Keratinocyte (primary cell): ENCODE data around the gene KCNJ12. TPM values are rescaled to one million over a fixed set of nuclear protein-coding genes. Genes with fewer than 3 reads are reported as not detected.

Experiments used
- DNase-seq: peaks from one replicate; pipeline ENCODE4 v3.0.0-alpha.2; 2011; ENCODE audit warnings: low read depth, missing footprints, low spot score
- FAIRE-seq: peaks from 2 replicates; lab custom pipeline; 2011; peaks lifted over from hg19 to GRCh38; lab: Jason Lieb, UNC
- H2AFZ ChIP-seq: 2 replicates; pipeline ENCODE4 v1.6.0; 2012; ENCODE audit warnings: low read length, control low read depth, inconsistent platforms; ENCODE audit not compliant: control insufficient read depth
- H3K27ac ChIP-seq: 2 replicates; pipeline ENCODE4 v1.5.1; 2011; ENCODE audit warnings: low read length; ENCODE audit not compliant: control insufficient read depth, insufficient read depth
- H3K27me3 ChIP-seq: 3 replicates; pipeline ENCODE4 v1.6.0; 2011; ENCODE audit warnings: low read length; ENCODE audit not compliant: control insufficient read depth, insufficient read depth; ENCODE audit errors: extremely low read depth
- H3K36me3 ChIP-seq, 2 experiments: 2 replicates in 1 of 2; 3 replicates in 1 of 2; pipeline ENCODE4 v1.5.1; 2011; ENCODE audit warnings: low read length in 2 of 2, mild to moderate bottlenecking in 1 of 2; ENCODE audit not compliant: control insufficient read depth in 2 of 2, insufficient read depth in 2 of 2; ENCODE audit errors: extremely low read depth in 1 of 2
- H3K4me1 ChIP-seq: 3 replicates; pipeline ENCODE4 v1.5.1; 2011; ENCODE audit warnings: low read length; ENCODE audit not compliant: control insufficient read depth, insufficient read depth; ENCODE audit errors: extremely low read depth
- H3K4me2 ChIP-seq: 3 replicates; pipeline ENCODE4 v1.6.0; 2011; ENCODE audit warnings: low read depth, low read length; ENCODE audit not compliant: control insufficient read depth, insufficient read depth; ENCODE audit errors: extremely low read depth
- H3K4me3 ChIP-seq, 3 experiments: fragments of 200-600 bp in 1 of 3; sonication (generic) in 1 of 3; 2 replicates in 2 of 3; 3 replicates in 1 of 3; pipeline ENCODE4 v1.5.1; 2011 to 2016; ENCODE audit warnings: low read length in 3 of 3, mild to moderate bottlenecking in 3 of 3, control low read depth in 2 of 3, inconsistent platforms in 1 of 3, low read depth in 1 of 3, mixed read lengths in 1 of 3, mixed run types in 1 of 3, moderate library complexity in 1 of 3; ENCODE audit not compliant: control insufficient read depth in 2 of 3, insufficient read depth in 2 of 3; ENCODE audit errors: extremely low read depth in 1 of 3
- H3K79me2 ChIP-seq: 2 replicates; pipeline ENCODE4 v1.6.0; 2012; ENCODE audit warnings: low read length; ENCODE audit not compliant: control insufficient read depth, insufficient read depth
- H3K9ac ChIP-seq: 3 replicates; pipeline ENCODE4 v1.6.0; 2011; ENCODE audit warnings: low read length; ENCODE audit not compliant: control insufficient read depth, insufficient read depth; ENCODE audit errors: extremely low read depth
- H3K9me1 ChIP-seq: 3 replicates; pipeline ENCODE4 v1.6.0; 2011; ENCODE audit warnings: low read length; ENCODE audit not compliant: control insufficient read depth, insufficient read depth; ENCODE audit errors: extremely low read depth
- H3K9me3 ChIP-seq: 2 replicates; pipeline ENCODE4 v1.5.1; 2012; ENCODE audit warnings: low read depth, low read length; ENCODE audit not compliant: control insufficient read depth
- H4K20me1 ChIP-seq: 3 replicates; pipeline ENCODE4 v1.6.0; 2011; ENCODE audit warnings: low read length; ENCODE audit not compliant: control insufficient read depth, insufficient read depth; ENCODE audit errors: extremely low read depth
- EZH2 ChIP-seq: IDR thresholded peaks from one replicate; pipeline ENCODE4 v1.6.1; 2012; ENCODE audit warnings: inconsistent platforms, mild to moderate bottlenecking, low read length, moderate library complexity
- dilution Hi-C: fragments of 300-500 bp; cut with MboI; formaldehyde crosslinking; loops from one replicate; pipeline ENCODE4 v1.7.0; 2020; ENCODE audit warnings: low sequenced_read_pairs; ENCODE audit not compliant: extremely low pct_ligation_motif_present
- polyA plus RNA-seq, 5 experiments: library from polyadenylated mRNA; depleted of rRNA in 3 of 5; stranded (reverse) in 3 of 5; stranded (forward) in 1 of 5; unstranded in 1 of 5; fragments of >200 nt; gene quantifications; 1 replicate in 1 of 5; 2 replicates in 3 of 5; 3 replicates in 1 of 5; pipeline versions ENCODE4 v1.2.1 to v1.2.3, GENCODE V29; 2011 to 2012; ENCODE audit warnings: missing spikeins in 2 of 5, low read depth in 1 of 5, low replicate concordance in 1 of 5
- TF ChIP-seq, protein P1 (sequence below), 3 experiments: IDR thresholded peaks in 1 of 3; conservative IDR thresholded peaks in 1 of 3; optimal IDR thresholded peaks in 1 of 3; 2 replicates in 2 of 3; 3 replicates in 1 of 3; pipeline versions ENCODE3 to v1.5.1; 2011; ENCODE audit warnings: low read length in 3 of 3, mild to moderate bottlenecking in 3 of 3, moderate library complexity in 2 of 3, control low read depth in 1 of 3, inconsistent platforms in 1 of 3; ENCODE audit not compliant: insufficient read depth in 2 of 3; ENCODE audit errors: extremely low read depth in 1 of 3

Gene KCNJ12
- polyA plus RNA-seq, 1 donor (not counting 4 experiments of a cell fraction or from before 2014, with no cell fraction given), result 0.04 TPM

GRCh38 chr17:21451975-21452374 lies 75.8 kb downstream of the KCNJ12 start:
- dilution Hi-C loops, result no loop called here
- Histone ChIP-seq H3K4me2 (no peak overlapping the region), H3K9me3 (no peaks in the 10 kb centered on the region), H3K9ac (no peak overlapping the region), H2AFZ (no peak overlapping the region), H3K4me1 (peaks cover 3% of the 10 kb centered on the region), H3K79me2 (no peaks in the 10 kb centered on the region), H4K20me1 (no peaks in the 10 kb centered on the region), H3K36me3 (no peaks in the 10 kb centered on the region), H3K27me3 (no peaks in the 10 kb centered on the region), H3K27ac (no peak overlapping the region), H3K4me3 (no peak overlapping the region), H3K9me1 (no peaks in the 10 kb centered on the region)
- FAIRE-seq (no peak), DNase-seq (no peak)
- TF ChIP-seq, protein P1, sequence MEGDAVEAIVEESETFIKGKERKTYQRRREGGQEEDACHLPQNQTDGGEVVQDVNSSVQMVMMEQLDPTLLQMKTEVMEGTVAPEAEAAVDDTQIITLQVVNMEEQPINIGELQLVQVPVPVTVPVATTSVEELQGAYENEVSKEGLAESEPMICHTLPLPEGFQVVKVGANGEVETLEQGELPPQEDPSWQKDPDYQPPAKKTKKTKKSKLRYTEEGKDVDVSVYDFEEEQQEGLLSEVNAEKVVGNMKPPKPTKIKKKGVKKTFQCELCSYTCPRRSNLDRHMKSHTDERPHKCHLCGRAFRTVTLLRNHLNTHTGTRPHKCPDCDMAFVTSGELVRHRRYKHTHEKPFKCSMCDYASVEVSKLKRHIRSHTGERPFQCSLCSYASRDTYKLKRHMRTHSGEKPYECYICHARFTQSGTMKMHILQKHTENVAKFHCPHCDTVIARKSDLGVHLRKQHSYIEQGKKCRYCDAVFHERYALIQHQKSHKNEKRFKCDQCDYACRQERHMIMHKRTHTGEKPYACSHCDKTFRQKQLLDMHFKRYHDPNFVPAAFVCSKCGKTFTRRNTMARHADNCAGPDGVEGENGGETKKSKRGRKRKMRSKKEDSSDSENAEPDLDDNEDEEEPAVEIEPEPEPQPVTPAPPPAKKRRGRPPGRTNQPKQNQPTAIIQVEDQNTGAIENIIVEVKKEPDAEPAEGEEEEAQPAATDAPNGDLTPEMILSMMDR (optimal IDR thresholded peaks at IDR 0.05 in 1 of 3, IDR thresholded peaks at IDR 0.05 in 1 of 3, conservative IDR thresholded peaks at IDR 0.05 in 1 of 3; ENCODE audit: extremely low read depth in 1 of 3, insufficient read depth in 2 of 3, low read length in 3 of 3), result no peak
- TF ChIP-seq EZH2, result no peak

GRCh38 chr17:21452377-21453143 lies 76.4 kb downstream of the KCNJ12 start:
- Histone ChIP-seq H3K4me1 (peaks cover 6% of the 10 kb centered on the region), H3K9ac (no peak overlapping the region), H3K36me3 (no peaks in the 10 kb centered on the region), H3K4me3 (peak overlapping the region in 2 of 3 experiments; percentile 12 to 22), H3K79me2 (no peaks in the 10 kb centered on the region), H3K4me2 (peak overlapping the region; percentile 67), H3K27ac (no peak overlapping the region), H2AFZ (peak overlapping the region; percentile 84), H3K27me3 (no peaks in the 10 kb centered on the region), H3K9me3 (no peaks in the 10 kb centered on the region), H4K20me1 (no peaks in the 10 kb centered on the region), H3K9me1 (no peaks in the 10 kb centered on the region)
- TF ChIP-seq EZH2, result no peak
- TF ChIP-seq, protein P1 (optimal IDR thresholded peaks at IDR 0.05 in 1 of 3, IDR thresholded peaks at IDR 0.05 in 1 of 3, conservative IDR thresholded peaks at IDR 0.05 in 1 of 3; ENCODE audit: extremely low read depth in 1 of 3, insufficient read depth in 2 of 3, low read length in 3 of 3), result peak; percentile 48 to 64 (median 63)
- FAIRE-seq, result no peak
- dilution Hi-C loops, result no loop called here
- peak; percentile 19 for DNase-seq
